Measurements from ENCODE around the gene PACRG.

Gene PACRG

DNA sequence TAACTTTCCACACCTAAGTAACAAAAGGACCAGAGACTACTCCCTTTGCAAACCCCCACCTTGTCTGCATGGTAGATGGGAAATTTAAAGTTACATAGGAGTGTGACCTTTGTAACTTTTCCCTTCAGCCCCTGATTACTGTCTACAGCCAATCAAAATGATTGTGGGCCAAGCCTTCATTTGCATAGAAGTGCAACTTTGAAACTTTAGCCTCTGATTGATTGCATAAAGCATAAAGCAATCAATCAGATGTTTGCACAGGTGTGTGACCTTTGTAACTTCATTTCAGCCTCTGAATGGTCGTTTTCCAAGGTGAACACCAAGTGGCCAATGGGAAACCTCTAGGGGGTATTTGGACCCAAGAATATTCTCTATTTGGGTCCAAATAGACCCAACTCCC lies 46.3 kb upstream of the PACRG start:
- DNase-seq (ENCODE audit: low spot score), result no peak
- H3K4me3 ChIP-seq (ENCODE audit: severe bottlenecking), result no peak overlapping the region
- H3K9me3 ChIP-seq (ENCODE audit: severe bottlenecking), result no peaks in the 10 kb centered on the region
- TF ChIP-seq, protein P1, sequence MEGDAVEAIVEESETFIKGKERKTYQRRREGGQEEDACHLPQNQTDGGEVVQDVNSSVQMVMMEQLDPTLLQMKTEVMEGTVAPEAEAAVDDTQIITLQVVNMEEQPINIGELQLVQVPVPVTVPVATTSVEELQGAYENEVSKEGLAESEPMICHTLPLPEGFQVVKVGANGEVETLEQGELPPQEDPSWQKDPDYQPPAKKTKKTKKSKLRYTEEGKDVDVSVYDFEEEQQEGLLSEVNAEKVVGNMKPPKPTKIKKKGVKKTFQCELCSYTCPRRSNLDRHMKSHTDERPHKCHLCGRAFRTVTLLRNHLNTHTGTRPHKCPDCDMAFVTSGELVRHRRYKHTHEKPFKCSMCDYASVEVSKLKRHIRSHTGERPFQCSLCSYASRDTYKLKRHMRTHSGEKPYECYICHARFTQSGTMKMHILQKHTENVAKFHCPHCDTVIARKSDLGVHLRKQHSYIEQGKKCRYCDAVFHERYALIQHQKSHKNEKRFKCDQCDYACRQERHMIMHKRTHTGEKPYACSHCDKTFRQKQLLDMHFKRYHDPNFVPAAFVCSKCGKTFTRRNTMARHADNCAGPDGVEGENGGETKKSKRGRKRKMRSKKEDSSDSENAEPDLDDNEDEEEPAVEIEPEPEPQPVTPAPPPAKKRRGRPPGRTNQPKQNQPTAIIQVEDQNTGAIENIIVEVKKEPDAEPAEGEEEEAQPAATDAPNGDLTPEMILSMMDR (IDR thresholded peaks at IDR 0.05; ENCODE audit: poor library complexity, severe bottlenecking), result no peak
- H3K36me3 ChIP-seq (ENCODE audit: low read depth), result no peaks in the 10 kb centered on the region
- H3K4me1 ChIP-seq (ENCODE audit: insufficient read depth, poor library complexity, severe bottlenecking), result no peaks in the 10 kb centered on the region
- H3K27me3 ChIP-seq (ENCODE audit: insufficient read depth, poor library complexity, severe bottlenecking), result no peaks in the 10 kb centered on the region
- H3K27ac ChIP-seq (ENCODE audit: poor library complexity, severe bottlenecking), result no peak overlapping the region
- ATAC-seq (ENCODE audit: low read depth), result no peak

DNA sequence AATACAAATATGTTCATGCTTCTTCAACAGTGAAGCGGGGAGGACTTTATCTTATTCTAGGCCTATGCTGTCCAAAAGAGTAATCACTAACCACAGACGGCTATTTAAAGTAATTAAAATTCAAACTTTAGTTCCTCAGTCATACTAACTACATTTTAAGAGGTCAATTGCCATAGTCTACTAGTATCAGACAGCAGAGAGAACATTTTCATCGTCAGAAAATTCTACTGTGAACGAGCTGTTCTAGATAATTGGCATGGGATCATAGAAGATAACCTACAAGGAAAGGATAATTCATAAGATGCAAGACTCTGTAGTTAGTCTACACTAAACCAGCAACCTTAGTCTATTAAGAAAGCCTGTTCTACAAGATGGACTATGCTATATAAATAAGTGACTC lies 44.6 kb upstream of the PACRG start:
- Histone ChIP-seq H3K4me1 (ENCODE audit: insufficient read depth, poor library complexity, severe bottlenecking) (no peaks in the 10 kb centered on the region), H3K27me3 (ENCODE audit: insufficient read depth, poor library complexity, severe bottlenecking) (no peaks in the 10 kb centered on the region), H3K9me3 (ENCODE audit: severe bottlenecking) (no peaks in the 10 kb centered on the region), H3K4me3 (ENCODE audit: severe bottlenecking) (no peak overlapping the region), H3K36me3 (ENCODE audit: low read depth) (no peaks in the 10 kb centered on the region), H3K27ac (ENCODE audit: poor library complexity, severe bottlenecking) (no peak overlapping the region)
- DNase-seq (ENCODE audit: low spot score), result no peak
- no peak for ATAC-seq (ENCODE audit: low read depth)
- TF ChIP-seq, protein P1 (IDR thresholded peaks at IDR 0.05; ENCODE audit: poor library complexity, severe bottlenecking), result no peak

DNA sequence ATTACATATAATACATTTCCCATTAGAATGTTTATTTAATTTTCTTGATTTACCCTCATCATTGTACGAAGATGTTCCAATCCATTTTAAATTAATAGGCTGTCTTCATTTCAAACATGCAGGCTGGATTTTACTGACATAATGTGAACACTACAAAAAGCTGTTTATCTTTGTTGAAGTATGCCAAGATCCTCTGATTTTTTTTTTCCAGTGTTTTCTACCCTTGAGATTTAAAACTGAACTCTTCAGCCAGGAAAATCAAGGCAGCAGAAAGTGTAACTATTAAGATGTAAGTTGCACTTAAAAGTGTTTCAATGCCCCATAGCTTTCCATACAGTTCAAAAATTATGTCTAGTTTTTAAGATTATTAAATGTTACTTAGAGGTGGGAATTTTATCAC lies 43.7 kb upstream of the PACRG start:
- H3K36me3 ChIP-seq (ENCODE audit: low read depth), result no peaks in the 10 kb centered on the region
- H3K4me3 ChIP-seq (ENCODE audit: severe bottlenecking), result no peak overlapping the region
- H3K4me1 ChIP-seq (ENCODE audit: insufficient read depth, poor library complexity, severe bottlenecking), result no peaks in the 10 kb centered on the region
- H3K27me3 ChIP-seq (ENCODE audit: insufficient read depth, poor library complexity, severe bottlenecking), result no peaks in the 10 kb centered on the region
- ATAC-seq (ENCODE audit: low read depth), result no peak
- no peak for DNase-seq (ENCODE audit: low spot score)
- H3K27ac ChIP-seq (ENCODE audit: poor library complexity, severe bottlenecking), result no peak overlapping the region
- TF ChIP-seq, protein P1 (IDR thresholded peaks at IDR 0.05; ENCODE audit: poor library complexity, severe bottlenecking), result no peak
- H3K9me3 ChIP-seq (ENCODE audit: severe bottlenecking), result no peaks in the 10 kb centered on the region

DNA sequence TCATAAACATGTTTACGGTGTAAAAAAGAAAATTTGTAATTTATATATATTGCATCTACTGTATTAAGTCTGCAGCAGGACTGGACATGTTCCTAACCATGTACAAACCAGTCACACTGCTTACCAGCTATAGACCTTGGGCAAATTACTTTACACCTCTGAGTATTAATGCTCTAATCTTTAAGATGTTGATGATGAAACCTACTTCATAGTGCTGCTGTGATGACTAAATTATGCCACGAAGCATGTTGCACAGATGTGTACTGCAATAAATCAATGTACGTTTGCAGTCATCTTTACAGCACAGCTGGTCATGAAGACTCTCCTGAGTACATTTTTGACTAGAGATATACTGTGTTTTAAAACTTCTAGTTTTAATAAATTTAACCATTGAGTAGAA lies 42.8 kb upstream of the PACRG start:
- Histone ChIP-seq H3K4me1 (ENCODE audit: insufficient read depth, poor library complexity, severe bottlenecking) (no peaks in the 10 kb centered on the region), H3K36me3 (ENCODE audit: low read depth) (no peaks in the 10 kb centered on the region), H3K9me3 (ENCODE audit: severe bottlenecking) (no peaks in the 10 kb centered on the region), H3K4me3 (ENCODE audit: severe bottlenecking) (no peak overlapping the region), H3K27me3 (ENCODE audit: insufficient read depth, poor library complexity, severe bottlenecking) (no peaks in the 10 kb centered on the region), H3K27ac (ENCODE audit: poor library complexity, severe bottlenecking) (no peak overlapping the region)
- TF ChIP-seq, protein P1 (IDR thresholded peaks at IDR 0.05; ENCODE audit: poor library complexity, severe bottlenecking), result no peak
- DNase-seq (ENCODE audit: low spot score) (no peak), ATAC-seq (ENCODE audit: low read depth) (0 out of 3 replicates have a peak, but pooled peaks have one; percentile 33)

DNA sequence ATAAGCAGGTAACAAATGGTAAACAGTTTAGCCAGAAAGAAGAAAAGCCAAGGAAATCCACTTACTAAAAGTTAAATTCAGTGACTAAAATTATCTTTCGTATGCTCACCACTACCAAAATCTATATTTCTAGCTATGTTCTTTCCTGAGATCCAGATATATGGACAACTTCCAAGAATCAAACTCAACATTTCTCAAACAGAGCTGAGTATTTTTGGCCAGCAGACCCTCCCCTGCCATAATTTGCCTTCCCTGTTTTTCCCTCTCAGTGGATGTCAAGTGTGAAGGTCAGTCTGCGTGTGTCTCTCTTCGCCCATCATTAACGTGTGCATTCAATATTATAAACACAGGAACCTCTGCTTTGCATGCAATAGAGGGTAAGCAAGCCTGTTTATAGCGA lies 42.2 kb upstream of the PACRG start:
- no peaks in the 10 kb centered on the region for H3K4me1 ChIP-seq (ENCODE audit: insufficient read depth, poor library complexity, severe bottlenecking)
- H3K36me3 ChIP-seq (ENCODE audit: low read depth), result no peaks in the 10 kb centered on the region
- no peak for DNase-seq (ENCODE audit: low spot score)
- no peaks in the 10 kb centered on the region for H3K9me3 ChIP-seq (ENCODE audit: severe bottlenecking)
- H3K27me3 ChIP-seq (ENCODE audit: insufficient read depth, poor library complexity, severe bottlenecking), result no peaks in the 10 kb centered on the region
- no peak overlapping the region for H3K27ac ChIP-seq (ENCODE audit: poor library complexity, severe bottlenecking)
- ATAC-seq (ENCODE audit: low read depth), result no peak
- H3K4me3 ChIP-seq (ENCODE audit: severe bottlenecking), result no peak overlapping the region
- TF ChIP-seq, protein P1 (IDR thresholded peaks at IDR 0.05; ENCODE audit: poor library complexity, severe bottlenecking), result no peak
